Astrocyte of the hippocampus (primary cell): Measurements from ENCODE around the gene PORCN.
A peak's percentile ranks its signal among the peaks of the same experiment; 100 is the strongest.

Source experiments
- DNase-seq: peaks from one replicate; pipeline ENCODE4 v3.0.0; 2011; ENCODE audit warnings: low read depth, low spot score

Gene PORCN

DNA sequence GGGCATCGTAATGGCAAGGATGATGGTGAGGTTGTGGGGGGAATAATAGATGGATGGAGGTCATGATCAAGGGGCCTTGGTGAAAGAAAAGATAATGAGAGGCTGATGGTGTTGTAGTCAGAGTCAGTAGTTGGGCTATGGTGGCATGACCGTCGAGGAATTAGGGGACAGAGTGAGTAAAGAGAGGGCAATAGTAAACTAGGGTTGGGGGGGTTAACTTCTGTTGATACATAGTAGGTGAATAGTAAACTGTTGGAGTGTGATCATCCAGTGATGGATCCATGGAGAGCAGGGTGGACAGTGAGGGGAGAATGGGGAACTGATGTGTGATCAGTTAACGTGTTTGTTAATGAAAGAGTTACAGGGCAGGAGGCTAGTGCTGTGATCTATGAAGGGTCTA lies 31.9 kb upstream of the PORCN start:
- no peak for DNase-seq

DNA sequence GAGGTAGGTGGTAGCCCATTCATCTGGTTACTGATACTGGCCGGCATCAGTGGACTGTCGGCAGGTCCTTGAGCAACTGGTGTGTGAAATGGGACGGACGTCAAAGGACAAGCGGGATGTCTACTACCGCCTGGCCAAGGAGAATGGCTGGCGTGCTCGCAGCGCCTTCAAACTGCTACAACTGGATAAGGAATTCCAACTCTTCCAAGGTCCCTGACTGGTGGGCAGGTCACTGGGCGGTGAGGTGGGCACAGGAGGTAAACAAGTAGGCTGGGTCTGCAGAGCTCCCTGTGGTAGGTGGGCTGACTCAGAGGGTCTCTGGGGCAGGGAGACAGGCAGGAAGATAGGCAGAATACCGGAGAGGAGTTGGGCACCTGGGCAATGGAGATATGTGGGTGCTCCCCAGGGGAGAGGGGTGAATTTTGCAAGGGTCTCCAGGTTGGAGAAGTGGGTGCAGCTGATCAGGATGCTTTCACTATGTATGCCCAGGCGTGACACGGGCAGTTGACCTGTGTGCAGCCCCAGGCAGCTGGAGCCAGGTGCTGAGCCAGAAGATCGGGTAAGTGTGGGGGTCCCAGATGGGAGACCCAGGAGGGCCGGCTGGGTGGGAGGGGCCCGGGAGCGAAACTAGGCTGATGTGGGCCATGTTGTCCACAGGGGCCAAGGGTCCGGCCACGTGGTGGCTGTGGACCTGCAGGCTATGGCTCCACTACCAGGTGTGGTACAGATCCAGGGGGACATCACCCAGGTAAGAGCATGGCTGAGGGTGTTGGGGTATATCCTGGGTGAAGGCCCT lies 30.6 kb upstream of the PORCN start:
- no peak for DNase-seq

DNA sequence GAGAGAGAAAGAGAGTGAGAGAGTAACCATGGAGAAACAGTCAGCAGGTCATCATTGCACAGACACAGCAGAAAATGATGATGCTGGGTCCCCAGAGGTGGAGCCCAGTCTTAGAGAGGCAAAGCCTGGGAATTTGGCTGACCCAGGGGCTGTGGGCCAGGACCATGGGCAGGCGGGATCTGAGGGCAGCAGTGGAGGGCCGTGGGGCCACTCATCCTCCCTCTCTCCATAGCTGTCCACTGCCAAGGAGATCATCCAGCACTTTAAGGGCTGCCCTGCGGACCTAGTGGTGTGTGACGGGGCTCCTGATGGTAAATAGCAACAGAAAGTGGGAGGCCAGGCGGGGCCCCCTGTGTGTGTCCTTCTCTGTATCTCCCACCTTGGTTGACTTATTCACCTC lies 30.0 kb upstream of the PORCN start:
- no peak for DNase-seq

DNA sequence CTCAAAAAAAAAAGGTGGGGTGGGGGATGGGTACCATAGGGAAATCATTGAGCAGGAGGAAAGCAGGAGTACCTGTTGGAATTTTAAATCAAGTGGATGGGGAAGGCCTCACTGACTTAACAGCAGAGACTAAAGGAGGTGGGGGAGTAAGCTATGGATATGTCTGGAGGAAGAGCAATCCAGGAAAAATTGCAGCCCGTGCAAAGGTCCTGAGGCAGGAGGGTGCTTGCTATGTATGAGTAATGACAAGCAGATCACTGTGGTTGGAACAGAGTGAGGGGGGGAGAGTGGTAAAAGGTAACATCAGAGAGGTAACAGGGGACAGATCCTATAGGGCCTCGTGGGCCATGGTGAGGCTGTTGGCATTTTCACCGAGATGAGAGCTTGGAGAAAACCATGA lies 28.6 kb upstream of the PORCN start:
- no peak for DNase-seq

DNA sequence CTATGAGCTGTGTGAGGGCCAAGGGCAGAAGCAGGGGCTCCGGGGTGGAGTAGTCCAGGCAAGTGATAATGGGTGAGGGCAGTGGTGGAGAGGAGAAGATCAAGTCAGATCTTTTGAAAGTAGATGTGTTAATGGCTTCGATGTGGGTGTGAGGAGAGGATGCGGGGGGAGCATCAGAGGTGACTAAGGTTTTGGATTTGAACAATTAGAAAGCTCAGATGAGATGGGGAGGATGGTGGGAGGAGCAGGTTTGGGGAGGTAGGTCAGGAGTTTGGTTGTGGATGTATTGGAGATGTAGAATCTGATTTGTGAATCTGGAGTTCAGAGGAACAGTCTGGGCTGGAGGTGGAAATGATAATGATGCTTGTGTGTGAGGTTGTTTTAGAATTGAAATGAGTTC lies 28.2 kb upstream of the PORCN start:
- no peak for DNase-seq

DNA sequence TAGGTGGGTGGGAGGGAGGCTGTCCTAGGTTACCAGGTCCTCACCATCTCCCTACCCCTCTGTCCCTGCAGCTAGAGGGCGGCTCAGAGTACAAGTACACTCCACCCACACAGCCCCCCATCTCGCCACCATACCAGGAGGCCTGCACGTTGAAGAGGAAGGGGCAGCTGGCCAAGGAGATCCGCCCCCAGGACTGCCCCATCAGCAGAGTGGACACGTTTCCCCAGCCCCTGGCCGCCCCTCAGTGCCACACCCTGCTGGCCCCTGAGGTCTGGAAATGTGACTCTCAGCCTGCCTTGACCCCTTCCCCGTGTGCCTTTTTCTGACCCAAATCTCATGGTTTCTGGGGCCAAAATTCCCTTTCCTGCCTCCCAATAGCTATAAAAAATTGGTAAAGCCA lies 26.3 kb upstream of the PORCN start:
- no peak for DNase-seq

DNA sequence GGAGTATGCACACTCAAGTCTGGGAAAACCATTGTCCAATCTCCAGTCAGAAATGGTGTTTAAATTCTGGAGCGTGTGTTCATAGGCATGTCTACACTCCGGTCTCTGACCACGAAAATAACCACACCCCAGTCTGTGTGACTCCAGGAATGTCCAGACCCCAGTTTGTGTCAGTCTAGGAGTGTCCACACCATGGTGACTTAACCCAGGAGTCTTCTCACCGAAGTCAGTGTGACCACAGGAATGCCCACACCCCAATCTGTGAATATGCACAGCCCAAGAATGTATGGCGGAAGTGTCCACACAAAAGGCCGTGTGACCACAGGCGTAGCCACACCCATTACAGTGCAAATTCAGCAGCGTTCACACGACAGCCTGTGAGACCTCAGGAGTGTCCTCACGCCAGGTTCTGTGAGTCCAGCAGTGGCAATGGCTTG lies 21.4 kb upstream of the PORCN start:
- DNase-seq: peak; percentile 96

DNA sequence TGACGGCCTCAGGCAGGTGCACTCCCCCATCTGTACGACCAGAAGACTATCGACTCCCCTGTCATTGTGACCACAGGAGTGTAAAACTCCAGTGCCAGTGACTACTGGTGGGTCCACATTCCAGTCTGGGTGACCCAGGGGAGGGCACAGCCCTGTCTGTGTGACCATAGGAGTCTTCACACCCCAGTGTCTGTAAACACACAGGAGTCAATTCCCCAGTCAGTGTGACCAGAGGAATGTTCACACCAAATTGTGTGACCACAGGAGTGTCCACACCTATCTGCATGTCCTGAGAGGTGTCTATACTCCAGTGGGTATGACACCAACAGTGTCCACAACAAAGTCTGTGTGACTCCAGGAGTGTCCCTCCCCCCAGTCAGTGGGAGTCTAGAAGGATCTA lies 20.8 kb upstream of the PORCN start:
- no peak for DNase-seq

DNA sequence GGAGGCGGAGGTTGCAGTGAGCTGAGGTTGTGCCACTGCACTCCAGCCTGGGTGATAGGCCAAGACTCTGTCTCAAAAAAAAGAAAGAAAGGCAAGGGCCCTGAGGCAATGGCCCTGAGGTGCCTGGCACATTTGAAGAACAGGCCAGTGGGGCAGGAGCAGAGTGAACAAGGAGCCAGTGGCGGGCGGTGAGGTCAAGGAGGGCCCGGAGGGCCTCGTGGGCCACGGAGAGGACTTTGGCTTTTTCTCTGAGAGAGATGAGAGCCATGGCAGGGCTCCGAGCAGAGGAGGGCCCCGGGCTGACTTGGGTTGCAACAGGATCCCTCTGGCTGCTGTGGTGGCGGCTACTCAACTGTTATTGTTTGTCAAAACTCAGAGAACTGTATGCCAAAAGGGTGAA lies 19.5 kb upstream of the PORCN start:
- no peak for DNase-seq

DNA sequence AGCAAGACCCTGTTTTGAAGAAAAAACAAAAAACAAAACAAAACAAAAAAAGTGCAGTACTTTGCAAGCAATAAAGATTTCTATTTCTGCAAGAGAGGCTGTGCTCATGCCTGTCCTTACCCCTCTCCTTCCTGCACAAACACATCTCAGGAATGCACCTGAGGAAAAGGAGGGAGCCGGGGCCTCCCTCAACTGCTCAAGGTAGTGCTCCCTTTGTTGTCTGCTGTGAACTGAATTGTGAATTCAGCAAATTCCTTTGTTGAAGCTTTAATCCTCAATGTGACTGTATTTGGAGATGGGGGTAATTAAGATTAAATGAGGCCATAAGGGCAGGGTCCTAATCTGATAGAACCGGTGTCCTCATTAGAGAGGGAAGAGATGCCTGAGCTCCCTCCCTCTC lies 18.9 kb upstream of the PORCN start:
- no peak for DNase-seq

DNA sequence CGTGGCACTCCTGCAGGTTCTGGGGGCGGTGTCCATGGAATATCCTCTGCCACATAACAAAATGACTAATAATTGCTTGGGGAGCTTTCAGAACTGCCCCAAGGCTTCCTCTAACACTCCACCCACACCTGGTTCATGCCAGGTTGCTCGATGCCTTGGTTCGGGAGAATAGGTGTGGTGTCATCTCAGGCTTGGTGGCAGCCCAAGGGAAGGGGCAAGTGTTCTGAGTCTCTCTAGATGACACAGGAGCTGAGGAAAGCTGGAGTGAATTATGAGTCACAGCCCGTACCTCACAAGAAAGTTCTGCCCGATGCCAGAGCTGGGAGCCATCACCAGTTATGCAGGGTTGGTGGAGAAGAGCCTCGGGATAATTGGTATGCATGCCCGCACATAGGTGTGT lies 18.1 kb upstream of the PORCN start:
- no peak for DNase-seq

DNA sequence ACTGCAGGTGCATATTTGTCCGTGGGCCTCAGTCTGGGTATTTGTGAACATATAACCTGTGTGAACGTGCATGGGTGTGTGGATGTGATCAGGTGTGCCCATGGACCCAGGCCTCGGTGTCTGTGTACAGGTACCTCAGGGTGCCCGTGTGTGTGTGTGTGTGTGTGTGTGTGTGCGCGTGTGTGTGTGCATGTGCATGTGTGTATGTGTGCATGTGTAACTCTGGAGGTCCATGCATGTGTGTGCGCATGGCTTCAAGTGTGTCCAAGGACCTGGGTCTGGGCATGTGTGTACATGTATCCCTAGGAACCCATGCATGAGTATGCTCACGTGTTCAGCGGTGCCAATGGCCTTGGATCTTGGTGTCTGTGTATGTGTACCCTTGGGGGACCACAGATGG lies 17.0 kb upstream of the PORCN start:
- DNase-seq: no peak

DNA sequence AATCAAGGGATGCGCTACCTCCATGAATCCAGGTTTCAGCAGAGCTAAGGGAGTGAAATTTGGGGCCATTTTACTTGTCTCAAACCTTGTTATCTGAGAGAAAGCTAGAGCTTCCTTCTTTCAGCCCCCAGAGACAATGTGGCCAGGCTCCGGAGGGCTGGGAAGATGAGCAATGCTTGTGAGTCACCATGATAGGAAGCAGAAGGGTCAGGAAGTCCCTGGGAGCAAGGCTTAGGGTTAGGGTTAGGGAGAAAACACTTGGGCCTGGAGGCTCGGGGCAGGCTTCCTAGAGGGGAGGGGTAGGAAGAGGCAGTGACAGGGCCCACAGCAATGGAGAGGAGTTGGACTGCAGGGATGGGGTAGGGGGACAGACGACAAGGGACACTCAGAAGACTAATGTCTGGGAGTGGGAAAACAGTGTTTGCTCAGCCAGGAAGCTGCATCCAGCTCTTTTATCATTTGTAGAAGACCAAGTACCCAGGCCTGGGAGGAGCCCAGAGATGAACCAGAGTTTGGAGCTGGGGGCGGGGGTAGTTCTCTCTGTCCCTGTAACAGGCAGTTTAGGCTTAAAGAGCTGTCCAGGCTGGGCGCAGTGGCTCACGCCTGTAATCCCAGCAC lies 16.4 kb upstream of the PORCN start:
- no peak for DNase-seq

DNA sequence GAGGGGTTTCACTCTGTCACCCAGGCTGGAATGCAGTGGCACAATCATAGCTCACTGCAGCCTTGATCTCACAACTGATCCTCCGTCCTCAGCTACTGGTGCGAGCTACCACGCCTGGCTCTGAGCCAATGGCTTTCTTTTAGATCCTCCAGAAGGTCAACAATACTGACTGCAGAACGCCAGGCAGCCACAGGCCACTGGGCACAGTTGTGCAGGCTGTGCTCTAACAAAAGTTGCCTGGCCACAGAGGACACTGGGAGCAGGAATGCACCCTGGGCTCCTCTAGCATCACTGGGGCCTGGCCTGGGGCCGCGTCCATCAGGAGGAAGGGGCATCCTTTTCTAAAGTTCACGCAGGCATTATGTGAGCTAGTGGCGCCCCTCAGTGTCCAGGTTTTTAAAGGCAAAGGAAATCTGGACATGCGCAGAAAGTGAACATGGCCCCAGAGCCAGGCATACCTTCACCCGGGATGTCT lies 14.9 kb upstream of the PORCN start:
- DNase-seq: peak; percentile 62

DNA sequence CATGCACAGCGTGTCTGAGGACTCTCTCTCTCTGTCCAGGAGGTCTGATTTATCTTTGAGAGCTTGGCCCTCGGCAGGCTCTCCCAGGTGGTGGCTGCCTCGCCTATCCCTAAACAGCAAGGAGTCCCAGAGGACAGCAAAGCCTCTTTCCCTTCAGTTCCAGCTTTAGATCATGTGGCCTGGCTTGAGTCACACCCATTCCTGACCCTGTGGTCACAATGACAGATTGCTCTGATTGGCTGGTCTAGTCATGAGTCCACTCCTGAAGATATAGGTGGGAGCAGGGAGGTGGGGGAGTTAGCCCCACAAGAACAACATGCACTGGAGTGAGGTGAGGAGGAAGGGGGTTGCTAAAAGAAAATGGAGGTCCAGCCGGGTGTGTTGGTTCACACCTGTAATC lies 12.1 kb upstream of the PORCN start:
- DNase-seq: no peak

DNA sequence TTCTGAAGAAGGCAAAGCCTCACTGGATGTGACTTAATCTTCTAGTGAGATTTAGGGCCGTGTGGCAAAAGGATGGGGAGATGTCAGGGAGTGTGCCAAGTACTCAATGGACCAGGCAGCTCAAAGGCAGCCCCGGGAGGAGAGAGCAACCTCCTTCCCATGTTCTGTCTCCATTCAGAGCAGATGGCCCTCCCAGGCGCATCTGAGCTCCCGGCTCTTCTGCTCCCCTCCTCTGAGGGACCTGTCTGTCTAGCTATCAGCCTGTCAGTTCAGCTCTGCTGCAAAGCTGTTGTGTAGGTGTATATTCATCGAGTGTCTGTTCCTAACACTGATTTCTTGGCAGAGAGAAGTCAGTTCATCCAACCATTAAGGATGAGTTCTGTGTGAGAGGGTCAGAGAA lies 10.9 kb upstream of the PORCN start:
- no peak for DNase-seq

DNA sequence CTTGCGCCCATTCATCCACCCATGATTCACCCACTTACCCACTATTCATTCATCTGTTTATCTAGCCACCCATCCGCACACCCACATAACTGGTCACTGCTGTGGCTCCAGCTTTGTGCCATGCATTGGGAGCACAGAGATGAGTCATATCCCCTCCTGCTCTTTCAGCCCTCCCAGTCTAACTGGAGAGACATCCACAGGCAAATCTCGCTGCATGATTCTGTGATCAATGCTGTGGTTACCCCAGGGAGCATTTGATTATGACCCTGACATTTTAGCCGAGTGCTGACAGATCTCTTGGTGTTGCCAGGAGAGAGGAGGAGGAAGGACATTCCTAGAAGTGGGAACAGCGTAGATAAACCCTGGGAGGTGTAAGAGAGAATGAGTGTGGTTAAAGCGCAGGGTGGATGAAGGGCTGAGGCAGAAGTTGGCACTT lies 10.4 kb upstream of the PORCN start:
- DNase-seq: peak; percentile 83

DNA sequence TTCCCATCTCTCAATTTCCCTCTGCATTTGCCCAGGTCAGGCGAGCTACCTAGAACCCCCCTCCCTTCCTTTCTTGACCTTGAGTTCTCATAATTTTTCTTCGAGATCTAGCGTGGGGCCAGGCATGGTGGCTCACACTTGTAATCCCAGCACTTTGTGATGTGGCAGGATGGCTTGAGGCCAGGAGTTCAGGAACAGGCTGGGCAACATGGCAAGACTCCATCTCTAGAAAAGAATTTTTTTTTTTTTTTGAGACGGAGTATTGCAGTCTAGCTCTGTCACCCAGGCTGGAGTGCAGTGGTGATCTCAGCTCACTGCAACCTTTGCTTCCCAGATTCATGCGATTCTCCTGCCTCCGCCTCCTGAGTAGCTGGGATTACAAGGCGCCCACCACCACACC lies 4.5 kb upstream of the PORCN start:
- no peak for DNase-seq

DNA sequence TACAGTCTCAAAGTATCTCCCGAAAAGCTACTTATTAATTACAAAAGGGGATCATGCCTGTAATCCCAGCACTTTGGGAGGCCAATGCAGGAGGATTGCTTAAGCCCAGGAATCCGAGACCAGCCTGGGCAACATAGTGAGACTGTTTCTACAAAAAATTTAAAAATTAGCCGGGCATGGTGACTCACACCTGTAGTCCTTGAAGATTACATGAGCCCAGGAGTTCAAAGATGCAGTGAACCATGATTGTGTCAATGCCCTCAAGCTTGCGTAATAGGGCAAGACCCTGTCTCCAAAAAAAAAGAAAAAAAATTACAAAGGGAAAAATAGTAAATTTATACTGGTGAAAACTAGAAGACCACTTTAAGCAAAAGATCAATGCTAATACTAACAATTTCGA lies 3.3 kb upstream of the PORCN start:
- no peak for DNase-seq

DNA sequence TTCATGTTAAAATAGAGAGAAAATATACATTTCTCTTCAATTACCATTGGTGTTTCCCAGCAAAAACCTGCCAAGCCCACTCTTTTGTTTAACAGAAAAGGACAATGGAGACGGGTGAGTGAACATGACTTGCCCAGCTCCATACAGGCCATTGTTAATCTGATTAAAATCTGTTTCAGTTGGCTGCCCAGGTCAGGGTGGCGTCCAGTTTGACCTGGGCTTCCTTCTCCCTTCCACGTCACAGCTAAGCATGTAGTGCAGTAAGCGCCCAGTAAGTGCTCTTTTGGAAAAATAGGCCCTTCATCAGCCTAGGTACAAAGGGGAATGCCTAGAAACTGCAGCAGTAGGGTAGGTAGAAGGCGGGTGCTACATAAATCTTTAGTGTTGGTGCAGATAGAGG lies 1.5 kb upstream of the PORCN start:
- no peak for DNase-seq

DNA sequence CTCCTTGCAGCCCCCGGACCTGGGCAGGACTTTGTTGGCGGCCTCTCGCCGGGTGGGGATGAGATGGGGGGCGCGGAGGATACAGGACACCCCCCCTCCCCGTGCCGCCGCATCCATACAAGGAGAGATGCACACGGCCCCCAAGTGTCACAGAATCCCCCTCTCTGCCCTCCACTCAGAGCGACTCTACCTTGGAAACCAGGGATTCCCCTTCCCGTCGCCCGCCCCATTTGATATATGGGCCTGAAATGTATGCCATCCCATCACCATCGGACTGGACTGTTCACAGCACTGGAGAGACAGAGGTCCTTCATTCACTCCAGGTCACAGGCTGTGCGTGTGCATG lies 426 bp downstream of the PORCN start:
- DNase-seq: no peak

DNA sequence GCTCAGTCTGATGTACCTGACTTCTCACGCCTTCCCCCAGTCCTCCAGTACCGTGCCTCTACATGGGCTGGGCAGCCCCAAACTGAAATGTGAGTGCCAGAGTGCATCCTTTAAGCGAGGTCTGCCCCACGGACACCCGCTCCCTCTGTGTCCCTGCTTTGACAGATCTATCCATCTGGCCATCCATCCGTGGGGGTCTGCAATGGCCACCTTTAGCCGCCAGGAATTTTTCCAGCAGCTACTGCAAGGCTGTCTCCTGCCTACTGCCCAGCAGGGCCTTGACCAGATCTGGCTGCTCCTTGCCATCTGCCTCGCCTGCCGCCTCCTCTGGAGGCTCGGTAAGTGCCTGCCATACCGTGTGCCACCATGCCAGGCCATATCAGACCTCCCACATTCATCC lies 827 bp downstream of the PORCN start:
- DNase-seq: no peak

DNA sequence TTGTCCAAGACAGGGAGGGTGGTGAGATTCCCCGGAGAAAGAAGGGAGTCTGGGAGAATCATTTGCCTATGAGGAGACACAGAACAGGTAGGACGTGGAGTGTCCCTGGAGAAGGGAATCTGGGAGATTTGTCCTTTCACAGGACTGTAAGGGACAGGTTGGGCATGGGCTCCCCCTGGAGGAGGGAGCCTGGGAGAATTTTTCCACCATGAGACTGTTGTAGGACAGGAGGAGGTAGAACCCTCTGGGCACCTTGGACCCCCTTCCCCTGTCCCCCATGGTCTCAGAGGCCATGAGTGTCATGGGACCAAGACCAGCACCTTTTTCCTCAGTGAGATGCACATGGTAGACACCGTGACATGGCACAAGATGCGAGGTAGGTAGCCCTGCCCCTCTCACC lies 2.8 kb downstream of the PORCN start:
- DNase-seq: no peak
